IgD-negative memory B cell (primary cell): ENCODE results near the gene CUTC. TPM values are rescaled to one million over a fixed set of nuclear protein-coding genes. Genes with fewer than 3 reads are reported as not detected.

Experiments
- polyA plus RNA-seq: library from polyadenylated mRNA; unstranded; fragments of 300-500 nt; fragmentation: Illumina TruSeq; gene quantifications from one replicate; pipeline ENCODE4 v1.2.3, GENCODE V29; 2021

The CUTC gene
- polyA plus RNA-seq, 1 donor from 2014 or later = 57.6 TPM

Other genes with a start within 250 kb of the CUTC start
- gene NKX2-3, start 199.3 kb upstream of the CUTC start, polyA plus RNA-seq = not detected
- 27.1 TPM for gene SLC25A28, start 111.8 kb upstream of the CUTC start, polyA plus RNA-seq
- gene ENTPD7, start 72.7 kb upstream of the CUTC start, polyA plus RNA-seq = 0.99 TPM
- gene COX15, start 107 bp upstream of the CUTC start, polyA plus RNA-seq = 41.7 TPM
- gene ABCC2, start 50.4 kb downstream of the CUTC start, polyA plus RNA-seq = 0.33 TPM